Stimulated activated memory B cell treated with anti-CD40 and anti-IgM and Interleukin-4, amounts not matched to agents 10 μg/mL and 1 μg/mL and 100 μg/mL, for 72 hours (primary cell): ENCODE results near the gene FAM9C.

Experiments used
- ATAC-seq: fragments of 150-1000 bp; cut with Tn5 transposase; 2 replicates; pipeline ENCODE4 v1.10.0; 2021
- H3K27ac Mint-ChIP-seq: one replicate; pipeline ENCODE4 v1.8.0; 2022; ENCODE audit warnings: mild to moderate bottlenecking, mixed read lengths
- H3K27me3 Mint-ChIP-seq: one replicate; pipeline ENCODE4 v1.8.0; 2022; ENCODE audit warnings: mixed read lengths
- H3K36me3 Mint-ChIP-seq: one replicate; pipeline ENCODE4 v1.8.0; 2022; ENCODE audit warnings: mixed read lengths
- H3K4me1 Mint-ChIP-seq: one replicate; pipeline ENCODE4 v1.8.0; 2022; ENCODE audit warnings: mixed read lengths
- H3K4me3 Mint-ChIP-seq: one replicate; pipeline ENCODE4 v1.8.0; 2022; ENCODE audit warnings: mild to moderate bottlenecking, moderate library complexity, mixed read lengths
- H3K9me3 Mint-ChIP-seq: one replicate; pipeline ENCODE4 v1.8.0; 2022; ENCODE audit warnings: mixed read lengths

Gene FAM9C

DNA sequence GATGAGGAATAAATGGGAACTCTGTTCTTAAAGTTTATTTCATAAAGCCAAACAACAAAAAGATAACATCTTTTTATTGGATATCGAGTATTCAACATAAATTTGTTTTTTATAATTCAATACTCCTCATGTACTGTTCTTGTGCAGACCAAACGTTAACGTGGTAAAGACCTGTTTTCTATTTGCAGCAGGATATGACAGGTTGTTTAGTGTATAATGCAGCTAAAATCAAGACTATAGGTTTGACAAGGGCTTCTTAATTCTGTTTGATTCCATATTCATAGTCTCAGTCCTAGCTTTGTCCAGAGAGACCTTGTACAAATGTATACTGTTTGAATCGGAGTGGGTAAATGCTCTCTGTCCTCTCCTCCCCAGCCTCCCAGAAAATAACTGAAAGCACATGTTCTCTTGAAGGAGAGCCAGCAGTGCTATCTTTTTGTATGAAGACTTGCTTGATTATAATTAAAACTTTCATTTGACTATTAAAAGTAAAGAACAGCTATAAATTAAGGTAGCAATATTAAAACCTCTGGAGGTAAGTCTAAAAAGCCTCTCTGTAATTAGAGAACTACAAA is 51.8 kb downstream of the FAM9C start:
- H3K27me3 Mint-ChIP-seq = no peaks in the 10 kb centered on the region
- no peak for ATAC-seq
- no peaks in the 10 kb centered on the region for H3K9me3 Mint-ChIP-seq
- H3K4me1 Mint-ChIP-seq = peaks cover 8% of the 10 kb centered on the region
- H3K27ac Mint-ChIP-seq = no peak overlapping the region
- H3K4me3 Mint-ChIP-seq = no peak overlapping the region
- peaks cover 5% of the 10 kb centered on the region for H3K36me3 Mint-ChIP-seq

DNA sequence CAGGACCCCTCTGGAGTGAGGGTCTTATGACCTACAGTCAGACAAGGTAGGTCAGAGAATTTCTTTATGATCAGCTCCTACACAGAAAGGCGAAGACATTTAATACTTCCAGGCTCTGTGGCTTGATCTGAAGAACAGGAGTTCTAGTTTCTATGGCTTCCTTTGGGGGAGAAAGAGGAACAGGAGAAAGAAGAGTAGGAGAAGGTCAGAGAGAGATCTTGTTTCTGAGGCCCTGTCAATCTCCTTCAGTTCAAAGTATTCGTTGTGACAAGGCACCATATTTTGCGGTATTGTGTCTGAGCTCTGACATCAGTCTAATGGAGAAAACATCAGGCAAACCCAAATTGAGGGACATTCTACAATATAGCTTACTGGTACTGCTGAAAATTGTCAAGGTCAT is 52.8 kb downstream of the FAM9C start:
- Mint-ChIP-seq H3K27me3 (no peaks in the 10 kb centered on the region), H3K4me3 (no peak overlapping the region), H3K27ac (peak overlapping the region; percentile 66), H3K4me1 (peaks cover 11% of the 10 kb centered on the region), H3K36me3 (peaks cover 5% of the 10 kb centered on the region), H3K9me3 (no peaks in the 10 kb centered on the region)
- no peak for ATAC-seq

DNA sequence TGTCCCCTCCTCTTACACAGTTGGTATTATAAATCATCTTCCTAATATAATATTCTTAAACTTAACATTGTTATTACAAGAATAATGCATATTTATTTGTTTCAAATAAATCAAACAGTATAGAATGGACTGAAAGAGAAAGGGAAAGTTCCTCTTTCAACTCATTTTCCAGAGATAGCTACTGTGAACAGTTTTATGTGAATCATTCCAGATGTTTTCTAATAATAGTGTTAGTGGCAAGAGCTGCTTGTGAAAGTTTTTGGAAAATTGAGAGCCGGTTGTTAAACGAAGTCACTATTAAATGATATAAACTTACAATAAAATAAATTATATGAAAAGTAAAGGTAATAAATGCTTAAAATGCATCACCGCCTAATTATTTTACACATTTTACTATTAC is 55.0 kb downstream of the FAM9C start:
- Mint-ChIP-seq H3K27me3 (no peaks in the 10 kb centered on the region), H3K9me3 (no peaks in the 10 kb centered on the region), H3K27ac (peak overlapping the region; percentile 59), H3K36me3 (peaks cover 11% of the 10 kb centered on the region), H3K4me1 (peaks cover 29% of the 10 kb centered on the region), H3K4me3 (no peak overlapping the region)
- ATAC-seq = no peak

DNA sequence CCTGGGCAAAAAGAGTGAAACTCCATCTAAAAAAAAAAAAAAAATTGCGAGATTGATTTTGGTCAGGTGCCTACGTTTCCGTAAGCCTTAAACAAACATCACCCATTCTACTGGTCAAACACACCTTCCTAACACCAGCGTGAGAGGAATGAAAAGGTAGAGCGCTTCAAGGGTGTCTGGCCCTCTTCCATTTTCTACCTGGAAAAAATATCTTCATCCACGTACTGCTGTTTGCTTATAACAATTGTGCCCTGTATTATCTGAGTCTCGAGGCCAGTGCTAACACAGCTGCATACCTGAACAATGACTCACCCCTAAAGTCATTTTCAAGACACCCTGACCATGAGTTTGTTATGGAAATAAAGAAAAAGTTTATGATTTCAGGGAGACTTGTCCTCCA is 55.6 kb downstream of the FAM9C start:
- Mint-ChIP-seq H3K4me3 (no peak overlapping the region), H3K4me1 (peaks cover 36% of the 10 kb centered on the region), H3K9me3 (no peaks in the 10 kb centered on the region), H3K36me3 (peaks cover 11% of the 10 kb centered on the region), H3K27ac (no peak overlapping the region), H3K27me3 (no peaks in the 10 kb centered on the region)
- ATAC-seq = no peak

DNA sequence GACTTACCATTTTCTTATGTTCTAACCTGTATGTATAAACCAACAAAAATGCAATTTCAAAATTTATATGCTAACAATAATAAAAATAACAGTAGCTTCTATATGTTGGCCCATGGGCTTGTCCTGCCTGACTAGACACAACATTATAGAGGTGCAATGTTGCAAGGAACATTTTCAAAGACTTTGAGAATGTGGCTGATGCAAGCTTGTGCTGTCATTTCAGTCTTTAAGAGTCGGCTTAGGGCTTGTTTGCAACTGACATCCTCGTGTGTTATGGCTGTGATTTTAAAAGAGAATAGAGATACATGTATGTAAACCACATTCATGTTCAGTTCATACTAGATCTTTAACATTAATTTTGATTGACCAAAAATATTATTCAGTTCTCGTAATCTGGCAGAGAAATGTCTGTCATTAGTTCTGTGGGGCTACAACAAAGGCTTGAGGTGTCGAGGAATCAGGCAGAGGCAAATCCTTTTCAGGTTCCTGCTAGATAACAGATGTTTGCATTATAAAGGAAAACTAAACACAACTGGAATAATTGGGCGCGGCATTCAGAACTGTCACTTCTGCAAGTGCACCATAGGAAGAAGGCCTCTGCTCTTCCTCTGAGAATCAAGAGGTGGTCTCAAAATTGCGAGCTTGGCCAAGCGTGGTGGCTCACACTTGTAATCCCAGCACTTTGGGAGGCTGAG is 56.4 kb downstream of the FAM9C start:
- Mint-ChIP-seq H3K27me3 (no peaks in the 10 kb centered on the region), H3K9me3 (no peaks in the 10 kb centered on the region), H3K4me3 (no peak overlapping the region), H3K4me1 (peaks cover 43% of the 10 kb centered on the region), H3K27ac (no peak overlapping the region), H3K36me3 (peaks cover 11% of the 10 kb centered on the region)
- ATAC-seq = no peak

DNA sequence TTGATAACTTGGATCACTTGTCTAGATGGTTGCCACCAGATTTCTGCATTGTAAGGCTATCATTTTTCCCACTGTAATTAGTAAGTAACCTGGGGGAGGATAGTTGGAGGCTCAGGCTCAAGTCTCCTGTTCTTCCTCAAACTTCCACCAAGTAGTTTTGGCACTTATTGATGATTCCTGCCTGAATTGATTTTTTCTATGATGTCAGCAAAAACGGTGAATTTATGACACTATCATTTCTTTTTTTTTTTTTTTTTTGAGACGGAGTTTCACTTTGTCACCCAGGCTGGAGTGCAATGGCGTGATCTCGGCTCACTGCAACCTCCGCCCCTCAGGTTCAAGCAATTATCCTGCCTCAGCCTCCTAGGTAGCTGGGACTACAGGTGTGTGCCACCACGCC is 57.1 kb downstream of the FAM9C start:
- Mint-ChIP-seq H3K9me3 (no peaks in the 10 kb centered on the region), H3K36me3 (peaks cover 11% of the 10 kb centered on the region), H3K27me3 (no peaks in the 10 kb centered on the region), H3K4me1 (peaks cover 43% of the 10 kb centered on the region), H3K27ac (peak overlapping the region; percentile 98), H3K4me3 (no peak overlapping the region)
- no peak for ATAC-seq

DNA sequence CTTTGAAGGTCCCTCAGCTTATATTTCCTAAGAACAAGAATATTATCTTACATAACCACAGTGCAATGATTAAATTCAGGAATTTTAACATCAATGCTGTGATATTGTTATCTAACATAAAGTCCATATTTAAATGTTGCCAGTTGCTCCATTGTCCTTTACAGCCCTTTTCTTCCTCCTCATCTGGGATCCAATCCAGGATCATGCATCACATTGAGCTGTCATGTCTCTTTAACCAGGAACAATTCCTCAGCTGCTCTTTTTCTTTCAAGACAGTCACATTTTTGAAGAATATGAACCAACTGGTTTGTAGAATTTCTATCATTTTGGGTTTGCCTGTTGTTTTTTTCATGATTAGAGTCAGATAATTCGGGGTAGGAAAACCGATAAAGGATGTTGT is 57.5 kb downstream of the FAM9C start:
- Mint-ChIP-seq H3K4me1 (peaks cover 44% of the 10 kb centered on the region), H3K27me3 (no peaks in the 10 kb centered on the region), H3K4me3 (no peak overlapping the region), H3K27ac (peak overlapping the region; percentile 98), H3K9me3 (no peaks in the 10 kb centered on the region), H3K36me3 (peaks cover 10% of the 10 kb centered on the region)
- ATAC-seq = no peak

DNA sequence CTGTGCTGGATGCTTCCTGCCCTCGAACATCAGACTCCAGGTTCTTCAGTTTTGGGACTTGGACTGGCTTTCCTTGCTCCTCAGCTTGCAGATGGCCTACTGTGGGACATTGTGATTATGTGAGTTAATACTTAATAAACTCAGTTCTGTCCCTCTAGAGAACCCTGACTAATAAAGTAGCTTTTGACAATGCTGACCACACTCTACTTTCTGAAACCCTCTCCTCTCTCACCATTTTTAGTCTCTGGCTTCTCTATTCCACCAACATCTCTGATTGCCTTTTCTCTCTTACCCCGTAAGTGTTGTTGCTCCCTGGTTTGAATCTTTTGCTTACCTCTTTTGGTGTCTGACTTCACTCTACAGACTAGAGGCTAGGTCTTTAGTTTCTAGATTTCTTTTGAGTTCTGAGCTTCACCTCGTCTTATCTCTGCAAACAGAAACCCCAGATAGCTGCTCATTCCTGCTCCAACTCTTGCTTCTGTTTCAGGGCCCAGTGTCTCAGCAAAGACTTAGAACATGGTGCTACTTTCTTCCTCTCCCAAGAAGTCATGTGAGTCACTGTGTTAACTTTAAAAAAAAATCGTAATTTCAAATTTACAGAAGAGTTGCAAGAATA is 58.1 kb downstream of the FAM9C start:
- Mint-ChIP-seq H3K36me3 (peaks cover 6% of the 10 kb centered on the region), H3K4me3 (no peak overlapping the region), H3K9me3 (no peaks in the 10 kb centered on the region), H3K27me3 (no peaks in the 10 kb centered on the region), H3K4me1 (peaks cover 43% of the 10 kb centered on the region), H3K27ac (peak overlapping the region; percentile 98)
- no peak for ATAC-seq
